GM19455 (cell line): ENCODE data around the gene PEX5L.
A peak's percentile ranks its signal among the peaks of the same experiment; 100 is the strongest.

Experiments
- ATAC-seq: cut with Tn5 transposase; IDR thresholded peaks from one replicate; pipeline ENCODE4 v1.9.1; 2021; ENCODE audit not compliant: unreplicated experiment

The PEX5L gene

DNA sequence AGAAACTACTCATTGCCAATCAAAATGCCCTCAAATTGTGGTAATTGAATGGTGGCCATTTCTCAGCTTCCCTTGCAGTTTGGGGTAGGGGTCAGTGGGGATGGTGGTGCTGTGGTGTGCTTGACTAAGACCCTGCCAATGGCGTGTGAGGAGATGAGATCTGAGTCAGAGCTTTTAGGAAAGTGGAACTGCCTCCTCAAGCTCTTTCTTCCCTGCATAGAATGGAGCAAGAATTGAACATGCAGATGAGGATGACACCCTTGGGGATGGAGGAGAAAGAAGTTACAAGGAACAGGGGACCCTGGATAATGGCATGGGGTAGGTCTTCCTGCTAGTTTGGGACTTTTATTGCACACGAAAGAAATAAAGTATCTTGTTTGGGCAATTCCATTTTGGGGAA is 188.0 kb downstream of the PEX5L start:
- no peak for ATAC-seq

DNA sequence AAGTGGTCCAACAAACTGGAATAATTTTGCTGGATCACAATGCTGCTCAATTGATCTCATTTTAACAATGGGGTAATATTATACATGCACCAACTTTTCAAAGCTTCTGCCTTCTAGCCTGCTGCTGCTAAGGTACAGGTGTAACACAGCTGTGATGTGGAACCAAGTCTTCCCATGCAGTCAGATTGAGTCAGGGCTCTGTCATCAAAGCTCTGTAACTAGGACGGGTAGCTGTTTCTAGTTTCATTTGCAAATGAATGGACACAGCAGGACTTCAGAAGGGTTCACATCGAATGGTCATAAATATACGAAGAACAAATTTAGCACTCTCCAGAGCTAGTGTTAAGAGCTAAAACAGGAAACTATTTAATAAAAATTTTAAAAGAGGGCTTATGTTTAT is 194.7 kb downstream of the PEX5L start:
- ATAC-seq: no peak

DNA sequence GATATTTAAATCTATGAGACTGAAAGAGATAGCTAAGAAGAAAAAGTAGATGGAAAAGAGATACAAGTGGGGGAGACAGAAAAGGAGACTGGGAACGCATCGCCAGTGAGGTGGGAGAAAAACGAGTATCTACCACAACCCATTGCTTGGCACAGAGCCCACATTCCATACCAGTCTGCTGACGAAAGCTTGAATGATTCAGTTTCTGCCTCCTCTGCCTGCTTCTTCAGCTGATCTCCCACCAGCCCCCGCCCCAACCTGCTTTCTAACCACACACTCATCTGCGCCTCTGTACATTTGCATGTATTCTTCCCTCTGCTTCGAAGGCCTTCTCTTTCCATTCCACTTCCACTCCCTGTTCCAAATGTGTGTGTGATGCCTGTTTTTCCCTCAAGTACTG is 195.8 kb downstream of the PEX5L start:
- ATAC-seq: no peak

DNA sequence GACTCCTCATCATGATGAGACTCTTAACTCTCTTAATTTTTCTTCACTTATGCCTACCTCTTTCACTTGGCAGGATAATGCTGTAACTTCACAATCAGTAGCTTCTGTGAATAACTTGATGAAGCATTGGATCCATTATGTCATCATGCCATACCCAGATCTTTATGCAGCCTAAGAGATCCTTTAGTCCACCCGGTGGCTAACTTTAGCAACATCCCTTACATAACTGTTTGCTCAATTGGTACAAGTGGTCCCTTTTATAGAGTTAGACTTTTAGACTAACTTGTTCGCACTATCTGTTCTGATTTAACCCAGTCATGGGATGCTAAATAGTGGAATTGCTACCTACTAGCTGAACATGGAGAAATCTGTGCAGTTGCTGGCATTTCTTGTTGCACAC is 199.4 kb downstream of the PEX5L start:
- ATAC-seq: no peak

DNA sequence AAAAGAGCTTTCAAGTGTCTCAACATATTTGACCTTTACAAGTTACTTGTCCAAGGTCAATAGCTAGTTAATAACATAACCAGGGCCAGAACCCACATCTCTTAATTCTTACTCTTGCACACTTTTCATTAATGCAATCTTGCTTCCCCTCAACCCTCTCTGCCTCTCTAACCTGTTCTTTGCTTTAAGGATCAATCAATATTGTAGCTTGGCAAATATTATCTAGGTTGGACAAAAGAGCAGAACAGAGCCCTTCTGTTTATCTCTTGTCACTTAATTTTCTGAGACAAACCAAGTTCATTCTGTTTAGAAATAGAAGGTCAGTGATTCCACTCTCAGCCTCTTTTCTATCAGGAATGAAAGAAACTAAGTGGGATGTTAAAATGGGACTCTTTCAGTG is 203.4 kb downstream of the PEX5L start:
- ATAC-seq: no peak

DNA sequence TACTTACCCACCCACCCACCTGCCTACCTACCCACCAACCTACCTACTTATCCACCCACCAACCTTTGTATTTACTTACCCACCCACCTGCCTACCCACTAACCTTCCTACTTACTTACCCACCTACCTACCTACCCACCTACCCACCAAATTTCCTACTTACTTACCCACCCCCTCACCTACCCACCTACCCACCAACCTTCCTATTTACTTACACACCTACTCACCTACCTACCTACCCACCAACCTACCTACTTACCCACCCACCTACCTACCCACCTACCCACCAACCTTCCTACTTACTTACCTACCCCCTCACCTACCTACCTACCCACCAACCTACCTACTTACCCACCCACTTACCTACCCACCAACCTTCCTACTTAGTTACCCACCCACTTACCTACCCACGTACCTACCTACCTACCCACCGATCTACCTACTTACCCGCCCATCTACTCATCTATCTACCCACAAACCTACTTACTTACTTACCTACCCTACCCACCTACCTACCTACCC is 204.3 kb downstream of the PEX5L start:
- no peak for ATAC-seq

DNA sequence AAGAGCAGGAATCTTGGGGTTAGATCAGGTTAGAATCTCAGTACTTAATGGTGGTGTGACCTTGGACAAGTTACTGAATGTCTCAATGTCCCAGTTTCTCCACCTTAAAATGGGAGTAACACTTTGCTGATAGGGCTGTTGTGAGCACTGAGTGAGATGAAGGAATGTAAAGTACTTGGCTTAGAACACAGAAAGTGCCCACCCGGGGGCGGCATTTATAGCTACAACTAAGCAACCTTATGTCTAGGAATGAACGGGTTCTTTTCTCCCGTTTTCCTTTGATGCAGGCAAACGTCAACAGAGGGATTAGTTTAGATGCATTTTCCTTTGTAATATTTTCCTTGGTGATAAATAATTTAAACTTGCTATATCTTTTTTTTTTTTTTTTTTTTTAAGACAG is 207.3 kb downstream of the PEX5L start:
- ATAC-seq: no peak

DNA sequence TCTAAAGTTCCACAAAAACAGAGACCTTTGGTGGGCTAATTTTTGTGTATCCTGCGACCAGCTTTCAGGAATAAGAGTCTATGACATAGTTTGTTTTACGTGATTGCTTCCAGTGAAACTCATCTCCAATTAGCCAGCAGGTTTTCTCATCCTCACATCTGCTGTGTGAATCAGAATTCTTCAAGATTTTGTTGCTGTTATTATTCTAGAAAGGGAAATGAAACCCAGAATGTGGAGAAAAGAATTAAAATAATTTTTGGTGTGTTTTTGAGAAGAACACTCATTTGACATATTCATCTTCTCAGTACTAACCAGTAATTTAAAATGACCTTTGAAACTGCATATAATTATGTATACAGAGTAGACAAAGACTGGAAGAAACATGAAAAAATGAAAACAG is 208.0 kb downstream of the PEX5L start:
- ATAC-seq: no peak

DNA sequence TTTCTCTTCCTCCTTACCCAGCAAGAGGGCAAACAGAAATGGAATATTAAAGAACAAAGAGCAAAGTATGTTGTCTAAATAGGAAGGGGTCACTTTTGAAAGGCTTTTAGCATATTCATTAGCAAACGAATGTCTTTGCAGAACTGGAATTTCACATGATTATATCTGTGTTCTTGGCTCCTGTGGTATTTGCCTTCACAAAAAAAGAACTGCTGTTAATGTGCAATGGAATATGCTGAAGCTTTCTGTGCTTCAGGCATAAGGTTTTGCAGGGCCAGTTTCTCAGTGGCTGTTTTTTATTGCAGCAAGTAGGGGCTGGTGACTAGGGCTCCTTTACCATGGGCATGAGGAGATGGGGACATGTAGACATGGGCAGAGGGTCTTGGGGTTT is 210.5 kb downstream of the PEX5L start:
- no peak for ATAC-seq

DNA sequence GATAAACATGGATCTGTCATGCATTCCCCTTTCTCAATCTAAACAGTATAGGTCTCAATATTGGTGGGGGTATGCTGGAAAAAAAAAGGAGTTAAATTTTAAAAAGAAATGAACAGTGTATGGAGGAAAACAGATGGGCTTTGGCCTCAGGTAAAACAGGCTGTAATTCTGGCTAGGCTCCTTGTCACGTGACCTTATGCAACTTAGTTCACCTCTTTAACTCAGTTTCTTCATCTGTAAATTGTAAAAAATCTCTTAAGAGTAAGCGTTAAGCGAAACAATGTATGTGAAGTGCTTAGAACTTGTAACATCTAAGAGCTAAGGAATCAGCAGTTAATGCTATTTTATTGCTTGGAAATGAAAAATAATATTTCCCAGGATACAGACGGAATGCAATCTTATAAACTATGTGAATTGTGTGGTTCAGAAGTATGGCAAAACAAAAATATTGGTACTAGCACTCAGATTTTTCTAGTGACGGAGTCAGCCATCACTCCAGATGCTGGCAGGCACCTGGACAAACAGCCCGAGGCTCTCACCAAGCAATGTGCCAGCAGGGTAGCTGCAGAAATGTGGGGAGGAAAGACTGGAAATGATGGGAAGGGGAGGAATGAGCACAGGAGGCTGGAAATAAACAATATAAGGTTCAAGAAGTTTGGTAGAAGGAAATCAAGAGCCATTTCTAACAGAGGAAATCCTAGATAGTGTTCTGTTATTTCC is 211.1 kb downstream of the PEX5L start:
- ATAC-seq: no peak

DNA sequence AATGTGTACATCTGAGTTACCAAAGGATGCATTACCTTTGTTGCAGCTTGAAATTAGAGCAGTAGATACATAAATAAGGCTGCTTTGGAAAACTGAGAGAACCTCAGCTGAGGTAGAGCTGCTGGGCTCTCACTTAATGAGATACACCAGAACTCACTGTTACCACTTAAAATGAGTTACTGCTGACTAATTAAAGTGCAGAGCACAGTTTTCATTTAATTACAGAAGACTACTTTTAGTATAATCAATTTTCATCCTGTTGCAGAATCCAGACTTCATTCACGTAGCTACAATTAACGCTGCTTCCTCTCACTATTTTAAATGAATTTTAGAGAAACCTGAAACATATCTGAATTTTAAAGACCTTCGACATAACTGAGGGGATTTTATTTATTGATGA is 214.4 kb downstream of the PEX5L start:
- ATAC-seq: no peak

DNA sequence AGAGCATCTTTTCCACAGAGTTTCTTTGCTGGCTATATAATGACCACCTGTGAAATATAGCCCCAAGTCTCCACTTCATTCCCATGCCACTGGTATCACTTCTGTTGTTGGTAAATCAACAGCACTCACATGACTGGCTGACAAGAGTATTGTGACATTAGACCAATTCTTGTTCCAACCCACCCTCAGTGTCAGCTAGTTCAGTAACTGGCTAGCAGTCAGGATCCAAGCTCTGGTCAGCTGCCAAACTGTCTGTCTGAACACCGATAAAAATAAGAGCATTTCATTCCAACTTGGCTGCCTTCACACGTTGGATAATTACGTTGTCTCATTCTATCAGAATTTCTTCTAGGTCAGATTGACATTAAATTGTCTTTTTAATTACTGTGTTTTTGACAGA is 217.4 kb downstream of the PEX5L start:
- ATAC-seq: no peak

DNA sequence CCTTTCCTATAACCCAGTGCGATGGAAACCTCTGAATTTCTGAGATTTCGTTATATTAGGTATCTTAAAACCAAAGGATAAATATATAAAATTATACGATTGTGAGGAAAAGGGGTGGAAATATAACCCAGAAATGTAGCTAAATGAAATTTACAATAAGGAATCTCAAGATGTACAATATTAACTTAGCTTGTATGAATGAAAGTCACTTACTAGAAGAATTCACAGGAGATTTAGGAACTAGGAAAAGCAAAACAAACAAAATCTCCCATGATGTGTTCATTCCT is 224.7 kb downstream of the PEX5L start:
- ATAC-seq: no peak

DNA sequence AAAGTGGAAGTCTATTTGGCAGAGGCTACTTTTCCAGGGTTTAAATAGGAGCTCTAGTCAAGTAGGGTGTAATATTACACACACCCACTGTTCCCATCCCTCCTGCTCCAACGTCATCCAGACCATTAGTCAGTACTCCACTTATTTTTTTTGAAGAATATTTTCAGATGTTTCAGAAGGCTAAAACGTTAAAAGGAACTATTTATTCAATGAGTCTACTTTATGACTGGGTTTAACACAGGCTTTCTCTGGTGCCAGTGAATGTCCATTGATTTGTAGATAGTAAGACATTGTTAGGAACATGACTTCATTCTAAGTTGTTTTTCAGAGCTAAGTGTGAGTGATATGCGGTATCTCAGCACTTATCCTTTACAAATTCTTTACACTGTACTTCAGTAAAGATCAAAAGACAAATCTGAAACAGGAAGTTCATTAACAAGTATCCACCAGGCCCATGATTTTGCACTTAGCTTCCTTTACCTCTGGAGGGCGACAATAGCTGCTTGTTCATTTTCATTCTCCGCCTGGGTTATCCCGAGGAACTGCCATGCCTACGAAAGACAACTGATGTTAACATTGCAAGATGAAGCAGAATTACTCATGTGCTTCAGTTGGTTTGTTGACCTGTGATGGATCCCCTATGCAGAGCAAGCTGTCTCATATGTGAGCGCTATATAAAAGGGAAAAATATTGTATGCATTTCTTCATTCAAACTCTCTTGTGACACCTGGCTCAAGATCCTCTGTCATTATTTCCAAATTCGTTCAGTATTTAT is 225.2 kb downstream of the PEX5L start:
- ATAC-seq: peak; percentile 97

DNA sequence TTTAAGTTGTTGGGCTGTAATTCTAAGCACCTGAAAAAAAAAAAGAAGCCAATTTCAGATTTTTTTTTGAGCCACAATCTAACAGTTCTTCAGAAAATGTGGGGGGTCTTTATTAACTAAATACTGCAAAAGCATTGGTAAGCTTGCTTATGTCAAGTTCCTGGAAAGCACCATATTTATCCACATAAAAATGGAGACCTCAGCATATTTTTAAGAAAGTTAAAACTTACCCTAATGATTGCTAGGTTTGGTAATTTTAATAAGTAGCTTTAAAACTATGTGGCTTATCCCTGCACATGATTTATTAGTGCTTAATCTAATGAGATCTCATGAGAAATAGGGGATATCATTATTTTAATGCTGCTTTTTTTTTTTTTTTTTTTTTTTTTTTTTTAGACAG is 227.1 kb downstream of the PEX5L start:
- ATAC-seq: no peak

DNA sequence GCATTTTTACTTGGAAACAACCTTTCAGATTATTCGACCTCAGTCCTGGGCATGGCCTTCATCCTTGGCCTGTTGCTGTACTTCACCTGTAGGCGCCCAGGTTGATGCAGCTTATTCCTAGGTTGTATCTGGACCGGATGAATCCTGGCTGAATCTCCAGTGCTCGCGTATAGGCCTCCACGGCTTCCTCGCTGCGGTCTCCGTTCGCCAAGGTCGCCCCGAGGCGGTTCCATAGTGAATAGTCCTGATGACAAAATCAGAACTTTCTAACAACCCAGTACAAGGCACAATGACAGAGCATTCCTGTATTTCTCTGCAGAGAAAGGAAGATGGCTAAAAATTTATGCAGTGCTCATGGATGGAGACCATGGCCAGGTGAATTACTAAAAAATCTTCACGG is 229.1 kb downstream of the PEX5L start:
- no peak for ATAC-seq

DNA sequence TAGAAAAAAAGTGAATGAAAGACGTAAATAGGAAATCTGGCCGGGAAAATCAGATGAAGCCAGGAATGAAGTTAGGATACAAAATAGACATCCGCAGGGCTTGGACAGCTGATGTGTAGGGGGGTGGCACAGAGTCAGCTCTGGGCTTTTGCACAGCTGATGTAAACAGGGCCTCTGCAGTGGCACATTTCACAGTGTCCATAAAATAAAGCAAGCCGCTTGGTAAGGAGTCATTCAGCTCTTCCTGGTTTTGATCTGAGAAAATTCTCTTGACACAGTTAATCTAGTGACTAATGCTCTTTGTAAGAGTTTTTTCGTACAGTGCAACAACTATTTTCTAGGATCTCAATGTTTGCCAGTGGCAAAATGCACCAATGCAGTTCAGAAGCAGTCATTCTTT is 230.6 kb downstream of the PEX5L start:
- no peak for ATAC-seq

DNA sequence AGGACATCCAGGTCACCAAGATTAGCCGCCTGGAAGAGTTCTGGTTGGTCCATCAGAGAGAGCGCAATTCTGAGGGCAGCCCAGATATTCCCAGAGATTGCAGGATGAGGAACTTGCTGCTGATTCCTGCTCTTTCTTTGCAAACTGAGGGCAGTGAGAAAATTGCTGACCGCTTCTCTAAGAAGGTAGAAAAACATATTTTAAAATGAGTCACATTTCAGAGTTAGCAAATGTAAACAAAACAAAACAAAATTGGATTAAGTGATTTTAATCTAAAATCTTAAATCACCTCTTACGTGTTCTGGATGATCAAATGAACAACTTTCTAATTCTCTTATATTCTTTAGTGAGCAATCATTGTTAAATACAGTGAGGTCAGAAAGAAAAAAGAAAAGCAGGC is 234.9 kb downstream of the PEX5L start:
- no peak for ATAC-seq

DNA sequence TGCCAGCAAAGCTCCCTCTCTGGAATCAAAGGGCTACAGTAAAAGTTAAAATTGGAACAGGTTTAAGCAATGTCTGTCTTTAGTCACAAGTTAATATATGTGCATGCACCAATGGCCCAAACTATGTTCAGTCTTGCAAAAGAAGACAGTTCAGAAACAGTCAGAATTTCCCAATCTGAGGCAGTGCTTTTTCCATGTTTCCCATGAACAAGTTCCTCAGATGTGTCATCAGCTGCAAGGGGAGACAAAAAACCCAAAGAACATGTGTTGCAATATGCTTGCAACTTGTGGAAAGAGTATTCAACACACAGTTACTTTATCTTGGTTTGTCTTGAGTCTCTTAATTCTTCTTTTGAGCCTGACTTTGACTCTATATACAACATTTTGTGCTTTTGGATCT is 235.5 kb downstream of the PEX5L start:
- no peak for ATAC-seq

DNA sequence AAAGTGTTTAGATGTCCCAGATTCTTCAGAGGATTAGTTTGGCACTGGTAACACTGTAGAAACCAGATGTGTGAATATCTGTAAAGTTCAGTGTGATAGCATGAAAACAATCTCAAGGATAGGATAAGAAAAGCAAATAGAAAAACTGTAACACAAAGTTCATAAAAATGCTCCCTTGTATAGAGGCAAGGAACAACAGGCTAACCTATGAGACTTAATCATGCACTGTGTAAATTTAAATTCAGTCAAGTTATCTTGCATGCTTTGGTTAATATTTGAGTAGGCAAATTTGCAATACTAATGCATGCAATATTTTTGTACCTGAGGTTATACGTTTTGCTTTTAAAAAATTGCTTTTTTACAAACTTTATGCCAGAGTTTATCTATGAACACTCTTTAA is 239.5 kb downstream of the PEX5L start:
- no peak for ATAC-seq

DNA sequence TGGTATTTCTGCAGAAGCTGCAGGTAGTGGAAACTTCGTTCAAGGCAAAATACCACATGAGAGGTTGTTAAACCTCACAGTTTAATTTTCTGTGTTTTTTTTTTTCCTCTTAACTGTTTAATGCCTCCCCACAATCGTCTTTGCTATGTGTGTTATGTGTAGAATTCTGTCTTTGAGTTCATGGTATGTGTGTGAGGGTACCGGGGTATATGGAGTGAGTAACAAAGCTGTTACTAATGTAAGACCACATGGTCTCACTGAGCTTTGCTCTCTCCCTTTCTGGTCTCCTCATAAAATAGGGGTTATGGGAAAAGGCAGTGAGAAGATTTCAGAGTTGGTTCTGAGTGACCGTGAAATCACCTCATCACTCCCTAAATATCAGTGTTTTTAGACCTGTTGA is 240.3 kb downstream of the PEX5L start:
- no peak for ATAC-seq

DNA sequence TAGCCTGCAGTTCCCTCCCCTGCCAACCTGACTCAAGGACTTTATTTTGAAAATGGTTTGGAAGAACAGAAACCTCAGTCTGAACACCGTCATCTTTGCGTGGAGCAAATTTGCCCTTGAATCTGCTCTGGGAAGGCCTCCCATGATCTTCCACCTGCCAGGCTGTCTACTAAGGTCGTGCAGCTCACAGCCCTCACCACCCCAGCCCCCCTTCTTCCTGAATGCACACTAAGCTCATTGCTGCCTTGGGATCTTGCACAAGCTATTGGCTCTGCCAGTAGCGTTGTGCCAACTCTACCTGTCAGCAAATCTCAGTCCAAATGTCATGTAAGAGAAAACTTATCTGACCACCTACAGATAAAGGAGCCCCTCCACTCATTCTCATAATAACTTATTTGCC is 242.4 kb downstream of the PEX5L start:
- ATAC-seq: no peak

DNA sequence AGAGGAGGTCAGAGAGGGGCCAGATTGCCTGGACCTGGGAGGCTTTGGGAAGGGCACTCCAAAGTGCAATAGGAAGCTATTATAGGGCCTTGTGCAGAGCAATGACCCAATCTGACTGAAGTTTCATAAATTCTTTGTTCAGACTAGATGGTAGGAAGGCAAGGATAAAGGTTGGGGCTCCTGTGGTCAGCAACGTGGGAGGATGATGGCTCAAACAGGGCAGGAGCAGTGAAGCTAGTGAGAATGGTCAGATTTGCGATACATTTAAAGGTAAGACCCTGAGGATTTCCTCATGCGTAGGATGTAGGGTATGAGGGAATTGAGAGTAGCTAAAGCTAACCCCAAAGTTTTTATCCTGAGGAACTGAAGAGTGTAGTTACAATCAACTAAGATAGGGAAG is 244.9 kb downstream of the PEX5L start:
- no peak for ATAC-seq
